Suprapubic skin (tissue), 2 donors: ENCODE measurements around the gene IWS1.

Experiments used
- EP300 ChIP-seq: sonication (generic); formaldehyde crosslinking; IDR thresholded peaks from one replicate; pipeline ENCODE4 v1.6.1; 2017; ENCODE audit warnings: antibody characterized with exemption
- POLR2A ChIP-seq, 2 donors: fragments of 450-650 bp; IDR thresholded peaks; one replicate each; pipeline ENCODE4 v1.6.1; 2017; ENCODE audit warnings: antibody characterized with exemption in 2 of 2, mild to moderate bottlenecking in 2 of 2, moderate library complexity in 2 of 2

- no peak for TF ChIP-seq EP300
- no peak for TF ChIP-seq POLR2A (IDR thresholded peaks at IDR 0.05)
Observed at GRCh38 chr2:127530245-127531140, 4.2 kb upstream of the IWS1 start.
